ENCODE data around the gene MEIOB.

DNA sequence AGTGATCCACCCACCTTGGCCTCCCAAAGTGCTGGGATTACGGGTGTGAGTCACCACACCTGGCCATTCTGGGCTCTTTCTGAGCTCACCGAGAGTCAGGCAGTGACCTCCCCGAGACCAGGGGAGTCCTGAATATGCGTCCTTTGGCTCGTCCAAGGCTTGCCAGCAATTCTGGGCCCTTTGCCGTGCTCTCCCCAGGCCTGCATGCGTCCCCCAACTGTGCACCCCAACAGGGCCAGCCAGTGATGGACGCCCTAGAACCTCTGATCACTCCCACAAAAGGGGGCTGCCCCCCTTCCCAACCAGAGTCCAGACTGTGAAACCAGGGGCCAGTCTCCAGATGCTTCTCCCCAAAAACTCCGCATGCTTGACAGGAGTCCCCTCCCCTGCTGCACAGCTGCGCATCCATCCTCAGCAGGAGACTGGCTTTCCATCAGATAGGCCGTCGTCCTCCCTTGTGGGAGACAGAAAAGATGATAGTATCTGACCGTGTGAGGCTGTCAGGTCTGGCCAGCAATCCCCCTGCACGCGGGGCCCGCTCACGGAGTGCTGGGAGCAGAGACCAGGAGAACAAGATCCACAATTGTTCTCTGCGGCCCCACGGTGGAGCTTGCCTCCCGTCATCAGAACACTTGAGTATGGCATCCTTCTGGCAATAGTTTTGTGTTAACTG, 30.7 kb upstream of the MEIOB start:
- TF ChIP-seq, protein P1, sequence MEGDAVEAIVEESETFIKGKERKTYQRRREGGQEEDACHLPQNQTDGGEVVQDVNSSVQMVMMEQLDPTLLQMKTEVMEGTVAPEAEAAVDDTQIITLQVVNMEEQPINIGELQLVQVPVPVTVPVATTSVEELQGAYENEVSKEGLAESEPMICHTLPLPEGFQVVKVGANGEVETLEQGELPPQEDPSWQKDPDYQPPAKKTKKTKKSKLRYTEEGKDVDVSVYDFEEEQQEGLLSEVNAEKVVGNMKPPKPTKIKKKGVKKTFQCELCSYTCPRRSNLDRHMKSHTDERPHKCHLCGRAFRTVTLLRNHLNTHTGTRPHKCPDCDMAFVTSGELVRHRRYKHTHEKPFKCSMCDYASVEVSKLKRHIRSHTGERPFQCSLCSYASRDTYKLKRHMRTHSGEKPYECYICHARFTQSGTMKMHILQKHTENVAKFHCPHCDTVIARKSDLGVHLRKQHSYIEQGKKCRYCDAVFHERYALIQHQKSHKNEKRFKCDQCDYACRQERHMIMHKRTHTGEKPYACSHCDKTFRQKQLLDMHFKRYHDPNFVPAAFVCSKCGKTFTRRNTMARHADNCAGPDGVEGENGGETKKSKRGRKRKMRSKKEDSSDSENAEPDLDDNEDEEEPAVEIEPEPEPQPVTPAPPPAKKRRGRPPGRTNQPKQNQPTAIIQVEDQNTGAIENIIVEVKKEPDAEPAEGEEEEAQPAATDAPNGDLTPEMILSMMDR (optimal IDR thresholded peaks at IDR 0.05 in 1 of 3, IDR thresholded peaks at IDR 0.05 in 1 of 3, conservative IDR thresholded peaks at IDR 0.05 in 1 of 3; ENCODE audit: extremely low read depth in 1 of 3, insufficient read depth in 2 of 3, low read length in 3 of 3): no peak
- no peak for TF ChIP-seq EZH2 (IDR thresholded peaks at IDR 0.05; ENCODE audit: low read length)

Measured in keratinocyte (primary cell).